ENCODE data around the gene ATN1. TPM values are rescaled to one million over a fixed set of nuclear protein-coding genes. Genes with fewer than 3 reads are reported as not detected.
A peak's percentile ranks its signal among the peaks of the same experiment; 100 is the strongest.

Gene ATN1
- total and polyA plus RNA-seq, 9 of the 15 experiments (the other 6 are each of a cell fraction or from before 2014, with no cell fraction given), result 0.15 to 49.8 (median 2.7) TPM

- POLR2A ChIA-PET, result interaction anchor here (8.0 kb wide), 1 partner anchor 13 kb away, joined by 98 read pairs; the partner anchor contains the start of genes C12orf57 and RNU7-1
- H4K20me1 ChIP-seq (replicated peaks; ENCODE audit: control insufficient read depth, insufficient read depth, low read length), result no peaks in the 10 kb centered on the region
- H3K4me3 ChIP-seq, result no peak overlapping the region
- TF ChIP-seq KDM4B (IDR thresholded peaks at IDR 0.05; ENCODE audit: borderline replicate concordance in 2 of 2, low read depth in 1 of 2) (no peak), ZFP36 (IDR thresholded peaks at IDR 0.05; ENCODE audit: low read depth, low read length, partially characterized antibody) (no peak), SIN3A (IDR thresholded peaks at IDR 0.05; ENCODE audit: borderline replicate concordance in 2 of 2, control insufficient read depth in 1 of 2, low read depth in 2 of 2, low read length in 2 of 2) (no peak)
- TF ChIP-seq, protein P1, sequence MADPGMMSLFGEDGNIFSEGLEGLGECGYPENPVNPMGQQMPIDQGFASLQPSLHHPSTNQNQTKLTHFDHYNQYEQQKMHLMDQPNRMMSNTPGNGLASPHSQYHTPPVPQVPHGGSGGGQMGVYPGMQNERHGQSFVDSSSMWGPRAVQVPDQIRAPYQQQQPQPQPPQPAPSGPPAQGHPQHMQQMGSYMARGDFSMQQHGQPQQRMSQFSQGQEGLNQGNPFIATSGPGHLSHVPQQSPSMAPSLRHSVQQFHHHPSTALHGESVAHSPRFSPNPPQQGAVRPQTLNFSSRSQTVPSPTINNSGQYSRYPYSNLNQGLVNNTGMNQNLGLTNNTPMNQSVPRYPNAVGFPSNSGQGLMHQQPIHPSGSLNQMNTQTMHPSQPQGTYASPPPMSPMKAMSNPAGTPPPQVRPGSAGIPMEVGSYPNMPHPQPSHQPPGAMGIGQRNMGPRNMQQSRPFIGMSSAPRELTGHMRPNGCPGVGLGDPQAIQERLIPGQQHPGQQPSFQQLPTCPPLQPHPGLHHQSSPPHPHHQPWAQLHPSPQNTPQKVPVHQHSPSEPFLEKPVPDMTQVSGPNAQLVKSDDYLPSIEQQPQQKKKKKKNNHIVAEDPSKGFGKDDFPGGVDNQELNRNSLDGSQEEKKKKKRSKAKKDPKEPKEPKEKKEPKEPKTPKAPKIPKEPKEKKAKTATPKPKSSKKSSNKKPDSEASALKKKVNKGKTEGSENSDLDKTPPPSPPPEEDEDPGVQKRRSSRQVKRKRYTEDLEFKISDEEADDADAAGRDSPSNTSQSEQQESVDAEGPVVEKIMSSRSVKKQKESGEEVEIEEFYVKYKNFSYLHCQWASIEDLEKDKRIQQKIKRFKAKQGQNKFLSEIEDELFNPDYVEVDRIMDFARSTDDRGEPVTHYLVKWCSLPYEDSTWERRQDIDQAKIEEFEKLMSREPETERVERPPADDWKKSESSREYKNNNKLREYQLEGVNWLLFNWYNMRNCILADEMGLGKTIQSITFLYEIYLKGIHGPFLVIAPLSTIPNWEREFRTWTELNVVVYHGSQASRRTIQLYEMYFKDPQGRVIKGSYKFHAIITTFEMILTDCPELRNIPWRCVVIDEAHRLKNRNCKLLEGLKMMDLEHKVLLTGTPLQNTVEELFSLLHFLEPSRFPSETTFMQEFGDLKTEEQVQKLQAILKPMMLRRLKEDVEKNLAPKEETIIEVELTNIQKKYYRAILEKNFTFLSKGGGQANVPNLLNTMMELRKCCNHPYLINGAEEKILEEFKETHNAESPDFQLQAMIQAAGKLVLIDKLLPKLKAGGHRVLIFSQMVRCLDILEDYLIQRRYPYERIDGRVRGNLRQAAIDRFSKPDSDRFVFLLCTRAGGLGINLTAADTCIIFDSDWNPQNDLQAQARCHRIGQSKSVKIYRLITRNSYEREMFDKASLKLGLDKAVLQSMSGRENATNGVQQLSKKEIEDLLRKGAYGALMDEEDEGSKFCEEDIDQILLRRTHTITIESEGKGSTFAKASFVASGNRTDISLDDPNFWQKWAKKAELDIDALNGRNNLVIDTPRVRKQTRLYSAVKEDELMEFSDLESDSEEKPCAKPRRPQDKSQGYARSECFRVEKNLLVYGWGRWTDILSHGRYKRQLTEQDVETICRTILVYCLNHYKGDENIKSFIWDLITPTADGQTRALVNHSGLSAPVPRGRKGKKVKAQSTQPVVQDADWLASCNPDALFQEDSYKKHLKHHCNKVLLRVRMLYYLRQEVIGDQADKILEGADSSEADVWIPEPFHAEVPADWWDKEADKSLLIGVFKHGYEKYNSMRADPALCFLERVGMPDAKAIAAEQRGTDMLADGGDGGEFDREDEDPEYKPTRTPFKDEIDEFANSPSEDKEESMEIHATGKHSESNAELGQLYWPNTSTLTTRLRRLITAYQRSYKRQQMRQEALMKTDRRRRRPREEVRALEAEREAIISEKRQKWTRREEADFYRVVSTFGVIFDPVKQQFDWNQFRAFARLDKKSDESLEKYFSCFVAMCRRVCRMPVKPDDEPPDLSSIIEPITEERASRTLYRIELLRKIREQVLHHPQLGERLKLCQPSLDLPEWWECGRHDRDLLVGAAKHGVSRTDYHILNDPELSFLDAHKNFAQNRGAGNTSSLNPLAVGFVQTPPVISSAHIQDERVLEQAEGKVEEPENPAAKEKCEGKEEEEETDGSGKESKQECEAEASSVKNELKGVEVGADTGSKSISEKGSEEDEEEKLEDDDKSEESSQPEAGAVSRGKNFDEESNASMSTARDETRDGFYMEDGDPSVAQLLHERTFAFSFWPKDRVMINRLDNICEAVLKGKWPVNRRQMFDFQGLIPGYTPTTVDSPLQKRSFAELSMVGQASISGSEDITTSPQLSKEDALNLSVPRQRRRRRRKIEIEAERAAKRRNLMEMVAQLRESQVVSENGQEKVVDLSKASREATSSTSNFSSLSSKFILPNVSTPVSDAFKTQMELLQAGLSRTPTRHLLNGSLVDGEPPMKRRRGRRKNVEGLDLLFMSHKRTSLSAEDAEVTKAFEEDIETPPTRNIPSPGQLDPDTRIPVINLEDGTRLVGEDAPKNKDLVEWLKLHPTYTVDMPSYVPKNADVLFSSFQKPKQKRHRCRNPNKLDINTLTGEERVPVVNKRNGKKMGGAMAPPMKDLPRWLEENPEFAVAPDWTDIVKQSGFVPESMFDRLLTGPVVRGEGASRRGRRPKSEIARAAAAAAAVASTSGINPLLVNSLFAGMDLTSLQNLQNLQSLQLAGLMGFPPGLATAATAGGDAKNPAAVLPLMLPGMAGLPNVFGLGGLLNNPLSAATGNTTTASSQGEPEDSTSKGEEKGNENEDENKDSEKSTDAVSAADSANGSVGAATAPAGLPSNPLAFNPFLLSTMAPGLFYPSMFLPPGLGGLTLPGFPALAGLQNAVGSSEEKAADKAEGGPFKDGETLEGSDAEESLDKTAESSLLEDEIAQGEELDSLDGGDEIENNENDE (IDR thresholded peaks at IDR 0.05; ENCODE audit: low read depth, low read length), result no peak
- TF ChIP-seq, protein P2, sequence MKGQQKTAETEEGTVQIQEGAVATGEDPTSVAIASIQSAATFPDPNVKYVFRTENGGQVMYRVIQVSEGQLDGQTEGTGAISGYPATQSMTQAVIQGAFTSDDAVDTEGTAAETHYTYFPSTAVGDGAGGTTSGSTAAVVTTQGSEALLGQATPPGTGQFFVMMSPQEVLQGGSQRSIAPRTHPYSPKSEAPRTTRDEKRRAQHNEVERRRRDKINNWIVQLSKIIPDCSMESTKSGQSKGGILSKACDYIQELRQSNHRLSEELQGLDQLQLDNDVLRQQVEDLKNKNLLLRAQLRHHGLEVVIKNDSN (CRISPR knock-in tag; IDR thresholded peaks at IDR 0.05), result no peak
- CTCF ChIA-PET (ENCODE audit: low intra/inter-chr PET ratio), result no interaction called here
- no peaks in the 10 kb centered on the region for H3K9me1 ChIP-seq (ENCODE audit: control insufficient read depth, insufficient read depth, low read length)
- H3K9ac ChIP-seq (ENCODE audit: insufficient read depth in 1 of 2, low read depth in 2 of 2, low read length in 2 of 2), result peak overlapping the region in 1 of 2 experiments; percentile 61; a peak in 1 of 4 replicates
- H3K27ac ChIP-seq (ENCODE audit: extremely low read depth, low read depth, low read length), result no peak overlapping the region
- H3K79me2 ChIP-seq (ENCODE audit: control insufficient read depth, insufficient read depth, low read length), result peaks cover 10% of the 10 kb centered on the region; the same call in 2 of the 3 replicates
- no peak for DNase-seq (ENCODE audit: extremely low read depth in 1 of 4, low spot score in 3 of 4)
- BruUV-seq (replicated peaks), result no TSS peak
- no peak for ATAC-seq
- in situ Hi-C loops (cut with MboI) (no loop called here), intact Hi-C loops (cut with micrococcal nuclease) (no loop called here)
- no peaks in the 10 kb centered on the region for H3K27me3 ChIP-seq (ENCODE audit: control insufficient read depth in 2 of 2, insufficient read depth in 2 of 2, low read length in 2 of 2)
- H3K36me3 ChIP-seq (ENCODE audit: control insufficient read depth, insufficient read depth, low read length), result no peaks in the 10 kb centered on the region
- FAIRE-seq, result no peak
- no peak overlapping the region for H3K4me2 ChIP-seq (ENCODE audit: insufficient read depth, low read length)
- no peak overlapping the region for H2AFZ ChIP-seq (ENCODE audit: low read depth, low read length)
- no peaks in the 10 kb centered on the region for H3K9me3 ChIP-seq (replicated peaks; ENCODE audit: control insufficient read depth, insufficient read depth, low read depth, low read length)
- WGBS (ENCODE audit: insufficient coverage, low coverage, missing lambda C conversion rate), result 90% methylated on average over 6 of the region's 10 CpGs
- H3K4me1 ChIP-seq (replicated peaks in 1 of 2; ENCODE audit: control insufficient read depth in 2 of 2, insufficient read depth in 2 of 2, low read length in 2 of 2), result peaks cover 28 to 70% of the 10 kb centered on the region in 2 experiments
These were observed 30.9 kb downstream of the ATN1 start for GRCh38 chr12:6958609-6959057.

All from K562 (cell line).